Measurements from ENCODE around the gene CCT6B.
"Not testable (repeated sequence)": the region's sequence is repeated elsewhere in the genome, so short reads cannot be mapped to it uniquely, and the experiment has no call there.

Gene CCT6B

GRCh38 chr17:34961093-34961911 is at the start of gene CCT6B, which contains the start of gene ZNF830:
Gene CCT6B (minus strand): TSS chr17:34961460. CDS start chr17:34961393, 67 bp downstream.
Gene ZNF830 (plus strand): TSS chr17:34961540. CDS start chr17:34961567, 27 bp downstream.
- peak; percentile 91 to 96 for DNase-seq

- no peak for DNase-seq
These were observed 48.8 kb upstream of the CCT6B start for GRCh38 chr17:35010093-35010492.

- DNase-seq, result no peak
These were observed 45.7 kb upstream of the CCT6B start for GRCh38 chr17:35006961-35007360.

- no peak for DNase-seq
These were observed 45.1 kb upstream of the CCT6B start for GRCh38 chr17:35006345-35006744.

- no peak for DNase-seq
These were observed 42.5 kb upstream of the CCT6B start for GRCh38 chr17:35003778-35004177.

- DNase-seq, result no peak
These were observed 41.8 kb upstream of the CCT6B start for GRCh38 chr17:35002876-35003551.

GRCh38 chr17:35001549-35001948 is 40.3 kb upstream of the CCT6B start:
- DNase-seq, result no peak

- not testable (repeated sequence) for DNase-seq
These were observed 39.7 kb upstream of the CCT6B start for GRCh38 chr17:35000965-35001364.

- DNase-seq, result no peak
These were observed 38.2 kb upstream of the CCT6B start for GRCh38 chr17:34999456-34999855.

GRCh38 chr17:34998205-34998604 is 36.9 kb upstream of the CCT6B start:
- DNase-seq, result peak; percentile 25 to 71

GRCh38 chr17:34997355-34997862 is 36.1 kb upstream of the CCT6B start:
- no peak for DNase-seq

- DNase-seq, result no peak
These were observed 35.4 kb upstream of the CCT6B start for GRCh38 chr17:34996422-34997285.

- no peak for DNase-seq
These were observed 31.8 kb upstream of the CCT6B start for GRCh38 chr17:34993031-34993430.

- DNase-seq, result no peak
These were observed 30.3 kb upstream of the CCT6B start for GRCh38 chr17:34991606-34992005.

GRCh38 chr17:34990921-34991365 is 29.7 kb upstream of the CCT6B start:
- DNase-seq, result no peak

GRCh38 chr17:34989473-34989872 is 28.2 kb upstream of the CCT6B start:
- no peak for DNase-seq

GRCh38 chr17:34988644-34989043 is 27.4 kb upstream of the CCT6B start:
- DNase-seq, result no peak

- DNase-seq, result no peak
These were observed 26.0 kb upstream of the CCT6B start for GRCh38 chr17:34987232-34987631.

- DNase-seq, result peak in 1 of 2 experiments; percentile 24
These were observed 20.4 kb upstream of the CCT6B start for GRCh38 chr17:34981538-34982241.

- DNase-seq, result peak; percentile 54 to 79
These were observed 19.6 kb upstream of the CCT6B start for GRCh38 chr17:34980681-34981537.

GRCh38 chr17:34980353-34980680 is 19.1 kb upstream of the CCT6B start, which contains the start of gene LIG3:
Gene LIG3 (plus strand): TSS chr17:34980512. CDS start chr17:34983006, 2,494 bp downstream.
- peak; percentile 84 to 96 for DNase-seq
